Body of pancreas (tissue), 4 donors: ENCODE results near the gene EDARADD.

Source experiments
- POLR2A ChIP-seq, 3 donors: fragments of 450-650 bp; IDR thresholded peaks; one replicate each; pipeline ENCODE4 v1.6.1; 2016; ENCODE audit warnings: antibody characterized with exemption in 3 of 3, mild to moderate bottlenecking in 2 of 3
- TF ChIP-seq, protein P1 (sequence below), 7 experiments: fragments of 450-650 bp in 4 of 7; fragments of 200-600 bp in 3 of 7; sonication (generic) in 3 of 7; IDR thresholded peaks; one replicate each; pipeline ENCODE4 v1.5.1; 2016 to 2019; ENCODE audit warnings: antibody characterized with exemption in 7 of 7

DNA sequence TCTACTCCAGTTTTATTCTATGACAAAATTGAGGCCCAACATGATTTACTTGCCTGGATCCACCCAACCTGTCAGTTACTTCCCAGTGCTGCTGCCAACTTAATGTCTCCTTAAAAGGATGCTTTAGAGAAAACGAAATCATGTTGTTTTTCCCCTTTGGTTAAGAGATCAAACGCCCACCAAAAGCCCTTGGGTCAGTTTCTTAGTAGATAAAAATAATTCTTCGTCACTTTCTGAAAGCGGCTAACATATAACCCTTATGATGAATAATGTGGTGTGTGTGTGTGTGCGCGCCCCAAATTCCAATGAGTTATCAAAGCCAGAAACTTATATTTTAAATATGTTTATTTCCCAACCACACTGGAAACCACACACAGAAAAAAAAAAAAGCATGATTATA, 77.0 kb downstream of the EDARADD start:
- no peak for TF ChIP-seq POLR2A (IDR thresholded peaks at IDR 0.05)
- TF ChIP-seq, protein P1, sequence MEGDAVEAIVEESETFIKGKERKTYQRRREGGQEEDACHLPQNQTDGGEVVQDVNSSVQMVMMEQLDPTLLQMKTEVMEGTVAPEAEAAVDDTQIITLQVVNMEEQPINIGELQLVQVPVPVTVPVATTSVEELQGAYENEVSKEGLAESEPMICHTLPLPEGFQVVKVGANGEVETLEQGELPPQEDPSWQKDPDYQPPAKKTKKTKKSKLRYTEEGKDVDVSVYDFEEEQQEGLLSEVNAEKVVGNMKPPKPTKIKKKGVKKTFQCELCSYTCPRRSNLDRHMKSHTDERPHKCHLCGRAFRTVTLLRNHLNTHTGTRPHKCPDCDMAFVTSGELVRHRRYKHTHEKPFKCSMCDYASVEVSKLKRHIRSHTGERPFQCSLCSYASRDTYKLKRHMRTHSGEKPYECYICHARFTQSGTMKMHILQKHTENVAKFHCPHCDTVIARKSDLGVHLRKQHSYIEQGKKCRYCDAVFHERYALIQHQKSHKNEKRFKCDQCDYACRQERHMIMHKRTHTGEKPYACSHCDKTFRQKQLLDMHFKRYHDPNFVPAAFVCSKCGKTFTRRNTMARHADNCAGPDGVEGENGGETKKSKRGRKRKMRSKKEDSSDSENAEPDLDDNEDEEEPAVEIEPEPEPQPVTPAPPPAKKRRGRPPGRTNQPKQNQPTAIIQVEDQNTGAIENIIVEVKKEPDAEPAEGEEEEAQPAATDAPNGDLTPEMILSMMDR (IDR thresholded peaks at IDR 0.05): no peak
